Stomach (tissue), 4 donors: ENCODE results near the gene NSFL1C.

Experiments
- POLR2A ChIP-seq, 4 donors: fragments of 450-650 bp; IDR thresholded peaks; one replicate each; pipeline ENCODE4 v1.6.1; 2016; ENCODE audit warnings: antibody characterized with exemption in 4 of 4, control low read depth in 2 of 4, mild to moderate bottlenecking in 1 of 4, moderate library complexity in 1 of 4
- POLR2AphosphoS5 ChIP-seq, 3 donors: sonication (generic); formaldehyde crosslinking; IDR thresholded peaks; one replicate each; pipeline ENCODE4 v1.6.1; 2016; ENCODE audit warnings: antibody characterized with exemption in 3 of 3
- TF ChIP-seq, protein P1 (sequence below), 7 experiments: fragments of 450-650 bp in 4 of 7; fragments of 200-600 bp in 3 of 7; sonication (generic) in 3 of 7; IDR thresholded peaks; one replicate each; pipeline ENCODE4 v1.5.1; 2016 to 2019; ENCODE audit warnings: antibody characterized with exemption in 7 of 7, control low read depth in 2 of 7, mild to moderate bottlenecking in 1 of 7

DNA sequence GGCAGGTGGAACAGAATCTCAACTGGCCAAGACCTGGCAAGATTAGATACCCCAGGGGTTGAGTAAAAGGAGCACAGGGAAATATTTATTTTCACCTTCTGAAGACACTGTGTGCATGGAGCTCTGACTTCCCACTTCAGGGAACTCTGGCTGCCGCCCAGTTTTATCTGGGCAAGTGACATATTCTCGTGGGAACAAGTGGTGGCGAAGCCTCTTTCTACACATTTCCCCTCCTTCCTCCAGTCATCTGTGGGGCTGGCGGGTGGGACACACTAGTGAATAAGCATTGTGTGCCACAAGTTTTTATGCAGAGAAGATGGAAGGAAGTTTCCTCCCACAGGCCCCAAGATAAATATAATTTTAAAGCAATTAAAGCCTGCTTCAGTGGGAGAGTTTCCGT is 23.6 kb downstream of the NSFL1C start:
- TF ChIP-seq POLR2A (IDR thresholded peaks at IDR 0.05) = no peak
- no peak for TF ChIP-seq POLR2AphosphoS5 (IDR thresholded peaks at IDR 0.05)
- TF ChIP-seq, protein P1, sequence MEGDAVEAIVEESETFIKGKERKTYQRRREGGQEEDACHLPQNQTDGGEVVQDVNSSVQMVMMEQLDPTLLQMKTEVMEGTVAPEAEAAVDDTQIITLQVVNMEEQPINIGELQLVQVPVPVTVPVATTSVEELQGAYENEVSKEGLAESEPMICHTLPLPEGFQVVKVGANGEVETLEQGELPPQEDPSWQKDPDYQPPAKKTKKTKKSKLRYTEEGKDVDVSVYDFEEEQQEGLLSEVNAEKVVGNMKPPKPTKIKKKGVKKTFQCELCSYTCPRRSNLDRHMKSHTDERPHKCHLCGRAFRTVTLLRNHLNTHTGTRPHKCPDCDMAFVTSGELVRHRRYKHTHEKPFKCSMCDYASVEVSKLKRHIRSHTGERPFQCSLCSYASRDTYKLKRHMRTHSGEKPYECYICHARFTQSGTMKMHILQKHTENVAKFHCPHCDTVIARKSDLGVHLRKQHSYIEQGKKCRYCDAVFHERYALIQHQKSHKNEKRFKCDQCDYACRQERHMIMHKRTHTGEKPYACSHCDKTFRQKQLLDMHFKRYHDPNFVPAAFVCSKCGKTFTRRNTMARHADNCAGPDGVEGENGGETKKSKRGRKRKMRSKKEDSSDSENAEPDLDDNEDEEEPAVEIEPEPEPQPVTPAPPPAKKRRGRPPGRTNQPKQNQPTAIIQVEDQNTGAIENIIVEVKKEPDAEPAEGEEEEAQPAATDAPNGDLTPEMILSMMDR (IDR thresholded peaks at IDR 0.05) = no peak
